ENCODE data around the gene ADSL.

DNA sequence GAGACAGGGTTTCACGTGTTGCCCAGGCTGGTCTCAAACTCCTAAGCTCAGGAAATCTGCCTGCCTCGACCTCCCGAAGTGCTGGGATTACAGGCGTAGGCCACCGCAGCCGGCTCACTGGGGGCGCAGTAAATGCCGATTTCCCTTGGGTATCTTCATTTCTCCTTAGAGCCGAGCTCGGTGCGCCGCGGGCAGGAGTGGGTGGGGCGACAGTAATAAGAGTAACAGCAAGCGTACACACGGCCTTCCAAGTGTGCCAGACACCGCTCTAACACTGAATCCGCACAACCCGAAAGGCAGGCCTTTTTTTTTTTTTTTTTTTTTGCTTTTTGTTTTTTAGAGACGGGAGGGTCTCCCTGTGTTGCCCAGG is 500 bp upstream of the ADSL start:
- TF ChIP-seq CTCF (IDR thresholded peaks at IDR 0.05) (no peak), POLR2A (IDR thresholded peaks at IDR 0.05) (no peak), POLR2AphosphoS5 (IDR thresholded peaks at IDR 0.05; ENCODE audit: insufficient read depth in 1 of 2, low read depth in 1 of 2) (no peak)
